OCI-LY7 (cell line): ENCODE results near the gene NPR3.

Experiments used
- CTCF ChIP-seq: fragments of 200-600 bp; sonication (generic); conservative IDR thresholded peaks from 2 replicates; pipeline ENCODE4 v1.5.1; 2014; ENCODE audit warnings: mild to moderate bottlenecking, antibody characterized with exemption, low read length, moderate library complexity, mixed read lengths
- EZH2phosphoT487 ChIP-seq: fragments of 200-600 bp; sonication (generic); IDR thresholded peaks from 2 replicates; pipeline ENCODE4 v1.6.1; 2018; ENCODE audit warnings: low read depth, borderline replicate concordance, mild to moderate bottlenecking, mixed run types, antibody characterized with exemption, low read length, moderate library complexity, mixed read lengths

- TF ChIP-seq CTCF (no peak), EZH2phosphoT487 (no peak)
Observed at GRCh38 chr5:32786311-32786710, 75.2 kb downstream of the NPR3 start.
